K562 (cell line): ENCODE data around the gene DDX20. TPM values are rescaled to one million over a fixed set of nuclear protein-coding genes. Genes with fewer than 3 reads are reported as not detected.
A peak's percentile ranks its signal among the peaks of the same experiment; 100 is the strongest.

Experiments used
- CREB1 ChIP-seq, 2 experiments: sonication (generic) in 1 of 2; formaldehyde crosslinking in 1 of 2; IDR thresholded peaks; 2 replicates each; pipeline versions ENCODE4 v1.6.1 to v1.8.0; 2012 to 2022; ENCODE audit warnings: inconsistent platforms in 1 of 2, mild to moderate bottlenecking in 1 of 2, missing genetic modification reagents in 1 of 2, moderate library complexity in 1 of 2
- DMBX1 ChIP-seq: fragments of 250-450 bp; sonication (Bioruptor Pico); IDR thresholded peaks from 2 replicates; pipeline ENCODE4 v1.8.0; 2022; ENCODE audit warnings: inconsistent platforms, mild to moderate bottlenecking, moderate library complexity, borderline replicate concordance
- L3MBTL2 ChIP-seq: fragments of 450-650 bp; IDR thresholded peaks from 2 replicates; pipeline ENCODE4 v1.6.1; 2016; ENCODE audit warnings: mild to moderate bottlenecking, moderate library complexity
- MAZ ChIP-seq, 2 experiments: fragments of 450-650 bp in 1 of 2; sonication (generic) in 1 of 2; formaldehyde crosslinking; IDR thresholded peaks in 1 of 2; conservative IDR thresholded peaks in 1 of 2; 2 replicates each; pipeline versions ENCODE4 v1.4.0 to v1.5.0; 2020; ENCODE audit warnings: mild to moderate bottlenecking in 1 of 2, missing genetic modification reagents in 1 of 2
- SMAD4 ChIP-seq: fragments of 250-450 bp; sonication (Bioruptor Pico); conservative IDR thresholded peaks from 2 replicates; pipeline ENCODE4 v1.8.0; 2021; ENCODE audit warnings: inconsistent platforms, mild to moderate bottlenecking, moderate library complexity
- SRSF7 ChIP-seq: fragments of 200-400 bp; formaldehyde crosslinking; optimal IDR thresholded peaks from 2 replicates; pipeline ENCODE3; 2017; ENCODE audit warnings: mild to moderate bottlenecking, low read depth, low read length
- polyA plus RNA-seq, 8 experiments: library from polyadenylated mRNA; depleted of rRNA in 4 of 8; stranded (reverse) in 5 of 8; unstranded in 3 of 8; fragments of >200 nt; fragmentation: Nextera tagmentation in 2 of 8; fragmentation: Illumina TruSeq in 1 of 8; extraction: Ambion mirVana in 2 of 8; extraction: Trizol in 1 of 8; gene quantifications; 2 replicates each; pipeline versions ENCODE4 v1.2.1 to v1.2.3, GENCODE V29; 2011 to 2014; ENCODE audit warnings: inconsistent platforms in 1 of 8, missing spikeins in 1 of 8
- total RNA-seq, 7 experiments: library from RNA; depleted of rRNA in 6 of 7; stranded (reverse); fragments of >200 nt in 6 of 7; fragmentation: Illumina TruSeq in 2 of 7; extraction: Trizol in 2 of 7; gene quantifications; 2 replicates each; pipeline versions ENCODE4 v1.2.1 to v1.2.3, GENCODE V29; 2011 to 2021; ENCODE audit warnings: low replicate concordance in 1 of 7
- TF ChIP-seq, protein P1 (sequence below): fragments of 450-650 bp; formaldehyde crosslinking; IDR thresholded peaks from 2 replicates; pipeline ENCODE4 v1.4.0; 2022; ENCODE audit warnings: missing genetic modification characterization
- TF ChIP-seq, protein P2 (sequence below): fragments of 450-650 bp; formaldehyde crosslinking; conservative IDR thresholded peaks from 2 replicates; pipeline ENCODE4 v1.4.0; 2022; ENCODE audit warnings: mild to moderate bottlenecking, missing genetic modification characterization
- TF ChIP-seq, protein P3 (sequence below): fragments of 450-650 bp; formaldehyde crosslinking; IDR thresholded peaks from 2 replicates; pipeline ENCODE4 v1.4.0; 2022; ENCODE audit warnings: missing genetic modification characterization

Gene DDX20
- total and polyA plus RNA-seq, 9 of the 15 experiments (the other 6 are each of a cell fraction or from before 2014, with no cell fraction given), result 8.3 to 33.4 (median 24.5) TPM

DNA sequence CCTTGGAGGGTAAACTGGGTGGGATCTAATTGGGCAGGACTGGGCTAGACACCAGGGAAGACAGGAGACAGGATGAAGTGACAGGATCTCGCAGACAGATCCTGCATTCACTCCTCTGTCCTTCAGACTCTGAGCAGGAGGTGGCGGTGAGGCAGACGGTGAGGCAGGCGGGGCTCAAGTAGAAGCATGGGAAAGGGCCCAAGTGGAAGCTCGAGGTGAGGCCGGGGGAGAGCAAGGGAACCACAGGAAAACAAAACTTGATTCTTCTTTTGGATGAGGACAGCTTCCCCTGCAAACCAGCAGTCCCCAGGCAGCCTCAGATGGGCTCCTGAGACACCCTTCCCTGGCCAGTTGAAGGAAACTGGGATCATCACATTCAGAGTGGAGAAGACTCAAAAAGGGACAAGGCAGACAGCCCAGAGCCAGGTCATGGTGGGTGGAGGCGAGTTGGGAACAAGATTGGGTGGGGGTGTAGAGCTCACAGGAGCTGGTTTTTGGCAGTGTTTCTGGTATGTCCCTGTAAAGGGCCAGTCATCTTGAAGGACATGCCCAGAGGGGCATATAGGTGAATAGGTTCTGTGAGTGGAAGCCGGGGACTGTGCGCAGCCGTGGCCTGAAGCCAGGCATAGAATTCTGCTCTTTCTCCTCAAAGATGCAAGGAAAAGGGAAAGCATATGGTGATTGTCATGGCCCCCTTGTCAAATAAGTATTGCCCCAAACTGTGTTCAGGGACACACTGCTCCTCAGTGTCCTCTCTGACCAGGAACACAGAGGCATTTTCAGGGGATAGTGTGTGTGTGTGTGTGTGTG lies 34.5 kb upstream of the DDX20 start (continued):
- TF ChIP-seq, protein P1, sequence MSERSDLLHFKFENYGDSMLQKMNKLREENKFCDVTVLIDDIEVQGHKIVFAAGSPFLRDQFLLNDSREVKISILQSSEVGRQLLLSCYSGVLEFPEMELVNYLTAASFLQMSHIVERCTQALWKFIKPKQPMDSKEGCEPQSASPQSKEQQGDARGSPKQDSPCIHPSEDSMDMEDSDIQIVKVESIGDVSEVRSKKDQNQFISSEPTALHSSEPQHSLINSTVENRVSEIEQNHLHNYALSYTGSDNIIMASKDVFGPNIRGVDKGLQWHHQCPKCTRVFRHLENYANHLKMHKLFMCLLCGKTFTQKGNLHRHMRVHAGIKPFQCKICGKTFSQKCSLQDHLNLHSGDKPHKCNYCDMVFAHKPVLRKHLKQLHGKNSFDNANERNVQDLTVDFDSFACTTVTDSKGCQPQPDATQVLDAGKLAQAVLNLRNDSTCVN (CRISPR knock-in tag), result 0 out of 2 replicates have a peak, but pooled peaks have one; percentile 87
- peak; percentile 37; the same call in 1 of the 2 replicates for TF ChIP-seq SMAD4 (CRISPR knock-in tag)
- TF ChIP-seq L3MBTL2, result peak; percentile 80
- TF ChIP-seq, protein P2, sequence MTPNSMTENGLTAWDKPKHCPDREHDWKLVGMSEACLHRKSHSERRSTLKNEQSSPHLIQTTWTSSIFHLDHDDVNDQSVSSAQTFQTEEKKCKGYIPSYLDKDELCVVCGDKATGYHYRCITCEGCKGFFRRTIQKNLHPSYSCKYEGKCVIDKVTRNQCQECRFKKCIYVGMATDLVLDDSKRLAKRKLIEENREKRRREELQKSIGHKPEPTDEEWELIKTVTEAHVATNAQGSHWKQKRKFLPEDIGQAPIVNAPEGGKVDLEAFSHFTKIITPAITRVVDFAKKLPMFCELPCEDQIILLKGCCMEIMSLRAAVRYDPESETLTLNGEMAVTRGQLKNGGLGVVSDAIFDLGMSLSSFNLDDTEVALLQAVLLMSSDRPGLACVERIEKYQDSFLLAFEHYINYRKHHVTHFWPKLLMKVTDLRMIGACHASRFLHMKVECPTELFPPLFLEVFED, result 0 out of 2 replicates have a peak, but pooled peaks have one; percentile 90
- peak in 1 of 2 experiments; percentile 34; a peak in 1 of 4 replicates for TF ChIP-seq MAZ (CRISPR knock-in tag; conservative IDR thresholded peaks at IDR 0.05 in 1 of 2, IDR thresholded peaks at IDR 0.05 in 1 of 2)
- 0 out of 2 replicates have a peak, but pooled peaks have one; percentile 27 for TF ChIP-seq DMBX1
- no peak for TF ChIP-seq SRSF7
- TF ChIP-seq, protein P3, sequence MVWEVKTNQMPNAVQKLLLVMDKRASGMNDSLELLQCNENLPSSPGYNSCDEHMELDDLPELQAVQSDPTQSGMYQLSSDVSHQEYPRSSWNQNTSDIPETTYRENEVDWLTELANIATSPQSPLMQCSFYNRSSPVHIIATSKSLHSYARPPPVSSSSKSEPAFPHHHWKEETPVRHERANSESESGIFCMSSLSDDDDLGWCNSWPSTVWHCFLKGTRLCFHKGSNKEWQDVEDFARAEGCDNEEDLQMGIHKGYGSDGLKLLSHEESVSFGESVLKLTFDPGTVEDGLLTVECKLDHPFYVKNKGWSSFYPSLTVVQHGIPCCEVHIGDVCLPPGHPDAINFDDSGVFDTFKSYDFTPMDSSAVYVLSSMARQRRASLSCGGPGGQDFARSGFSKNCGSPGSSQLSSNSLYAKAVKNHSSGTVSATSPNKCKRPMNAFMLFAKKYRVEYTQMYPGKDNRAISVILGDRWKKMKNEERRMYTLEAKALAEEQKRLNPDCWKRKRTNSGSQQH, result 0 out of 2 replicates have a peak, but pooled peaks have one; percentile 46
- no peak for TF ChIP-seq CREB1 (IDR thresholded peaks at IDR 0.05)
- TF ChIP-seq CREB1 (CRISPR knock-in tag; IDR thresholded peaks at IDR 0.05), result no peak
